Mammary epithelial cell (primary cell): ENCODE results near the gene CCDC148.

Source experiments
- EZH2 ChIP-seq: IDR thresholded peaks from 2 replicates; pipeline ENCODE4 v1.6.1; 2012; ENCODE audit warnings: low read length, inconsistent platforms, borderline replicate concordance
- TF ChIP-seq, protein P1 (sequence below), 2 donors: IDR thresholded peaks in 1 of 2; conservative IDR thresholded peaks in 1 of 2; 2 replicates each; pipeline ENCODE4 v1.5.1; 2011 to 2012; ENCODE audit warnings: inconsistent platforms in 2 of 2, low read length in 2 of 2, mild to moderate bottlenecking in 2 of 2, control low read depth in 1 of 2, low read depth in 1 of 2; ENCODE audit not compliant: insufficient read depth in 1 of 2; ENCODE audit errors: extremely low read depth in 1 of 2

DNA sequence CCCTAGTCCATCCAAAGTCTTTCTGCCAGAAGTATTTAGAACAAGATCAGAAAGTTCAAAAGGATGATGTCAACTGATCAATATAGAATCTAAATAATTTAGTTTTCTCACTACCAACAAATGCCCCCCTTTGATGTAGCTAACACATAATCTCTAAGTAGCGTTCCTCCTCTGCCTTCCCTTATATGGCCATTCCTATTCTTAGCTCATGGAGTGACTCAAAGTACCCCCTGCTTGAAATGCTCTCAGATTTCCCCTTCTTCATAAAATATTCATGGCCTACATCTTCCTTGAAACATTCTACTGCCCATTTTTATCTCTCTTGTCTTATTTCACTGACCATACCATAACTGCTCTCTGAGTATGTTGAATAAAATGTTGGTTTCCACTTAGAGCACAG is 203.4 kb downstream of the CCDC148 start:
- TF ChIP-seq, protein P1, sequence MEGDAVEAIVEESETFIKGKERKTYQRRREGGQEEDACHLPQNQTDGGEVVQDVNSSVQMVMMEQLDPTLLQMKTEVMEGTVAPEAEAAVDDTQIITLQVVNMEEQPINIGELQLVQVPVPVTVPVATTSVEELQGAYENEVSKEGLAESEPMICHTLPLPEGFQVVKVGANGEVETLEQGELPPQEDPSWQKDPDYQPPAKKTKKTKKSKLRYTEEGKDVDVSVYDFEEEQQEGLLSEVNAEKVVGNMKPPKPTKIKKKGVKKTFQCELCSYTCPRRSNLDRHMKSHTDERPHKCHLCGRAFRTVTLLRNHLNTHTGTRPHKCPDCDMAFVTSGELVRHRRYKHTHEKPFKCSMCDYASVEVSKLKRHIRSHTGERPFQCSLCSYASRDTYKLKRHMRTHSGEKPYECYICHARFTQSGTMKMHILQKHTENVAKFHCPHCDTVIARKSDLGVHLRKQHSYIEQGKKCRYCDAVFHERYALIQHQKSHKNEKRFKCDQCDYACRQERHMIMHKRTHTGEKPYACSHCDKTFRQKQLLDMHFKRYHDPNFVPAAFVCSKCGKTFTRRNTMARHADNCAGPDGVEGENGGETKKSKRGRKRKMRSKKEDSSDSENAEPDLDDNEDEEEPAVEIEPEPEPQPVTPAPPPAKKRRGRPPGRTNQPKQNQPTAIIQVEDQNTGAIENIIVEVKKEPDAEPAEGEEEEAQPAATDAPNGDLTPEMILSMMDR (conservative IDR thresholded peaks at IDR 0.05 in 1 of 2, IDR thresholded peaks at IDR 0.05 in 1 of 2; ENCODE audit: extremely low read depth in 1 of 2, insufficient read depth in 1 of 2, low read depth in 1 of 2, low read length in 2 of 2): no peak
- TF ChIP-seq EZH2: no peak
